GM21381 (cell line): ENCODE data around the gene DAZ2.
"Not testable (repeated sequence)": the region's sequence is repeated elsewhere in the genome, so short reads cannot be mapped to it uniquely, and the experiment has no call there.

Source experiments
- ATAC-seq: cut with Tn5 transposase; IDR thresholded peaks from one replicate; pipeline ENCODE4 v1.9.1; 2021; ENCODE audit warnings: mild to moderate bottlenecking, moderate library complexity; ENCODE audit not compliant: unreplicated experiment

The DAZ2 gene, protein sequence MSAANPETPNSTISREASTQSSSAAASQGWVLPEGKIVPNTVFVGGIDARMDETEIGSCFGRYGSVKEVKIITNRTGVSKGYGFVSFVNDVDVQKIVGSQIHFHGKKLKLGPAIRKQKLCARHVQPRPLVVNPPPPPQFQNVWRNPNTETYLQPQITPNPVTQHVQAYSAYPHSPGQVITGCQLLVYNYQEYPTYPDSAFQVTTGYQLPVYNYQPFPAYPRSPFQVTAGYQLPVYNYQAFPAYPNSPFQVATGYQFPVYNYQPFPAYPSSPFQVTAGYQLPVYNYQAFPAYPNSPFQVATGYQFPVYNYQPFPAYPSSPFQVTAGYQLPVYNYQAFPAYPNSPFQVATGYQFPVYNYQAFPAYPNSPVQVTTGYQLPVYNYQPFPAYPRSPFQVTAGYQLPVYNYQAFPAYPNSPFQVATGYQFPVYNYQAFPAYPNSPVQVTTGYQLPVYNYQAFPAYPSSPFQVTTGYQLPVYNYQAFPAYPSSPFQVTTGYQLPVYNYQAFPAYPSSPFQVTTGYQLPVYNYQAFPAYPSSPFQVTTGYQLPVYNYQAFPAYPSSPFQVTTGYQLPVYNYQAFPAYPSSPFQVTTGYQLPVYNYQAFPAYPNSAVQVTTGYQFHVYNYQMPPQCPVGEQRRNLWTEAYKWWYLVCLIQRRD

DNA sequence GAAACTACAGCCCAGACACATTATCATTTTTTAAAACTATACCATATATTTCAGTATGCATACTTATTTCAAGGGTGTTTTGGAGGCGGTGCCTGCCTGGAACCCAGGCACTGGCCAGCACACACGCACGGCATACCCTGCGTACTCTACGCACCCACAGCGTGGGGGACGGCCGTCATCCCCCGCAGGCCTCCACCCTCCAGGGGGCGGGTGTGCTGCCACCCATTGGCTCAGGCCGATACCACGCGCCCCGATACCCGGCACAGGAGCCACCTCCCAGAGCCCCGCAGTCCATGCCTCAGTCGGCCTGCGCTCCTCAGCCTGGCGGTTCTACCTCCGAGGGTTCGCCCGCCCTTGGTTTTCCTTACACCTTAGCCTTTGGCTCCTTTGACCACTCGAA is at the start of gene DAZ2:
Gene DAZ2, plus strand, starts transcription at position 301 of the 400 bp plus-strand sequence. CDS start 208 bp downstream, outside the sequence.
- not testable (repeated sequence) for ATAC-seq

DNA sequence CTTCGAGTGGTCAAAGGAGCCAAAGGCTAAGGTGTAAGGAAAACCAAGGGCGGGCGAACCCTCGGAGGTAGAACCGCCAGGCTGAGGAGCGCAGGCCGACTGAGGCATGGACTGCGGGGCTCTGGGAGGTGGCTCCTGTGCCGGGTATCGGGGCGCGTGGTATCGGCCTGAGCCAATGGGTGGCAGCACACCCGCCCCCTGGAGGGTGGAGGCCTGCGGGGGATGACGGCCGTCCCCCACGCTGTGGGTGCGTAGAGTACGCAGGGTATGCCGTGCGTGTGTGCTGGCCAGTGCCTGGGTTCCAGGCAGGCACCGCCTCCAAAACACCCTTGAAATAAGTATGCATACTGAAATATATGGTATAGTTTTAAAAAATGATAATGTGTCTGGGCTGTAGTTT is 20.4 kb upstream of the DAZ2 start, which contains the start of gene DAZ1:
Gene DAZ1, minus strand, starts transcription at position 101 of the 400 bp plus-strand sequence. CDS start 208 bp downstream, outside the sequence.
- not testable (repeated sequence) for ATAC-seq

DNA sequence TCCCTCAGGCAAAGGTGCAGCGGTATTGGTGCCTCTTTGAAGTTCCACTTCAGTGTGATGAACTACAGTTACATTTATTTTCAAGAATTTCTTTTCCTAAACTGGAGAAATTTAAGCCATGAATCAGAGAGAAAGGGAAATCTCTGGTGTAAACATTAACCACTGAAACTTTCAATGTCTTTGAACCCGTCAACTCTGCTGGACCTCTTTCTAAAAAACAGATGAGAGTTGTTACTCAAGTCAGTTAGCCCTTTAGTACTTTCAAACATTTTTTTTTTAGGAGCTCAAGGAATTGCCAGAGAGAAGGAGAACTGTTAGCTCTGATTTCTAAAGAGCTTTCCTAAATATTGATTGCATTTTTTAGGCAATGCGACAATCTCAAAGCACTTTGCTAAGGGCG is 11.9 kb upstream of the DAZ2 start:
- not testable (repeated sequence) for ATAC-seq

DNA sequence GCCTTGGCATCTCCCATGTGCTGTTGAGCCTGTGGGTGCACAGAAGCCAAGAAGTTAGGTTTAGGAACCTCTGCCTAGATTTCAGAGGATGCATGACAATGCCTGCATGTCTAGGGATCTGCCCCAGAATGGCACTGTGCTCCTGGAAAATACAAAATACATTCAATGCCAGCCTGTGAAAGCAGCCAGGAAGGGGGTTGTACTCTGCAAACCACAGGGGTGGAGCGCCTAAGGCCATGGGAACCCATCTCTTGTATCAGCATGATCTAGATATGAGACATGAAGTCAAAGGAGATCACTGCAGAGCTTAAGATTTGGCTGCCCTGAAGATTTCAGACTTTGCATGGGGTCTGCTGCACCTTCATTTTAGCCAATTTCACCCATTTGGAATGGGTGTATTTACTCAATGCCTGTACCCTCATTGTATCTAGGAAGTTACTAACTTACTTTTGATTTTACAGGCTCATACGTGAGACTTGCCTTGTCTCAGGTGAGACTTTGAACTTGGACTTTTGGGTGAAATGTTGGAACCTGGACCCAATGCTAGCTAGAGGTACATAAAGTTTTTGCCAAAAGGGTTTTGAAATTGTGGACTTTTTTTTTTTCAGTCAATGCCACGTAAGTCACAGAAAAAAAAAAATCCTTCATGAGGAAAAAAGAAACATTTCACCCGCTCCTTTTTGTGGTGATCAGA is 9.4 kb upstream of the DAZ2 start:
- not testable (repeated sequence) for ATAC-seq

DNA sequence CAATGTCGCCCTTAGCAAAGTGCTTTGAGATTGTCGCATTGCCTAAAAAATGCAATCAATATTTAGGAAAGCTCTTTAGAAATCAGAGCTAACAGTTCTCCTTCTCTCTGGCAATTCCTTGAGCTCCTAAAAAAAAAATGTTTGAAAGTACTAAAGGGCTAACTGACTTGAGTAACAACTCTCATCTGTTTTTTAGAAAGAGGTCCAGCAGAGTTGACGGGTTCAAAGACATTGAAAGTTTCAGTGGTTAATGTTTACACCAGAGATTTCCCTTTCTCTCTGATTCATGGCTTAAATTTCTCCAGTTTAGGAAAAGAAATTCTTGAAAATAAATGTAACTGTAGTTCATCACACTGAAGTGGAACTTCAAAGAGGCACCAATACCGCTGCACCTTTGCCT is 8.7 kb upstream of the DAZ2 start:
- not testable (repeated sequence) for ATAC-seq
